Urinary bladder (tissue), 4 donors: ENCODE data around the gene RAB4A. TPM values are rescaled to one million over a fixed set of nuclear protein-coding genes. Genes with fewer than 3 reads are reported as not detected.

Experiments
- DNase-seq: peaks from one replicate; pipeline ENCODE4 v3.0.0-alpha.2; 2015; ENCODE audit errors: extremely low spot score
- H3K27ac ChIP-seq: one replicate; pipeline ENCODE4 v1.5.1; 2013; ENCODE audit warnings: low read depth, mild to moderate bottlenecking, moderate library complexity
- H3K36me3 ChIP-seq: one replicate; pipeline ENCODE4 v1.6.1; 2013; ENCODE audit warnings: mild to moderate bottlenecking, moderate library complexity; ENCODE audit not compliant: insufficient read depth
- H3K4me1 ChIP-seq: one replicate; pipeline ENCODE4 v1.6.1; 2013; ENCODE audit warnings: mild to moderate bottlenecking, moderate library complexity; ENCODE audit not compliant: insufficient read depth
- H3K4me3 ChIP-seq: one replicate; pipeline ENCODE4 v1.5.1; 2013; ENCODE audit warnings: low read depth, low read length
- WGBS: extraction: QIAGEN DNeasy Blood & Tissue Kit; methylation state at CpG from one replicate; pipeline ENCODE4 v1.1.7; 2013; 5-methylcytosine and 5-hydroxymethylcytosine counted together
- polyA plus RNA-seq: library from polyadenylated mRNA; stranded (reverse); fragments of 200-250 nt; gene quantifications from one replicate; pipeline ENCODE4 v1.2.3, GENCODE V29; 2013
- total RNA-seq: library from RNA; depleted of rRNA; stranded (reverse); fragments of >200 nt; gene quantifications from one replicate; pipeline ENCODE4 v1.2.3, GENCODE V29; 2014
- donor health status: healthy with polysubstance abuse.
- donor health status: healthy.

RAB4A gene
- total and polyA plus RNA-seq, 2 donors, result 33.5 to 51.4 TPM

DNA sequence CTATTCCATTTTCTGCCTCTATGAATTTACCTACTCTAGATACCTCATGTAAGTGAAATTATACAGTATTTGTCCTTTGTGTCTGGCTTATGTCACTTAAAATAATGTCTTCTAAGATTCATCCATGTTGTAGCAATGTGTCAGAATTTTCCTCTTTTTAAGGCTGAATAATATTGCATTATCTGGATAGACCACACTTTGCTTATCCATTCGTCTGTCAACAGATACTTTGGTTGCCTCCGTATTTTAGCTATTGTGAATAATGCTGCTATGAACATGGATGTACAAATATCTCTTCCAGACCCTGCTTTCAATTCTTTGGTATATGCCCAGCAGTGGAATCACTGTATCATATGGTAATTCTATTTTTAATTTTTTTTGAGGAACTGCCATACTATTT lies 82.1 kb downstream of the RAB4A start:
- DNase-seq, result no peak
- no peaks in the 10 kb centered on the region for H3K36me3 ChIP-seq
- no peak overlapping the region for H3K27ac ChIP-seq
- WGBS, result 69% methylated on average over 2 of the region's 2 CpGs
- no peaks in the 10 kb centered on the region for H3K4me1 ChIP-seq
- no peak overlapping the region for H3K4me3 ChIP-seq

DNA sequence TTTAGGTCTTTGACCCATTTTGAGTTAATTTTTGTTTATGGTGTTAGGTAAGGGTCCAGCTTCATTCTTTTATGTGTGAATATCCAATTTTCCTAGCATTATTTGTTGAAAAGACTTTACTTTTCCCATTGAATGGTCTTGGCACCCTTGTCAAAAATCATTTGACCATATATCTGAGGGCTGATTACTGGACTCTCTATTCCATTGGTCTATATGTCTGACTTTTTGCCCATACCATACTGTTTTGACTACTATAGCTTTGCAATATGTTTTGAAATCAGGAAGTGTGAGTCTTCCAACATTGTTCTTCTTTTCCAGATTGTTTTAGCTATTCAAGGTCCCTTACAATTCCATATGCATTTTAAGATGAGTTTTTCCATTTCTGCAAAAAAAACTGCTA lies 83.3 kb downstream of the RAB4A start:
- H3K4me3 ChIP-seq, result no peak overlapping the region
- H3K4me1 ChIP-seq, result no peaks in the 10 kb centered on the region
- DNase-seq, result no peak
- H3K27ac ChIP-seq, result no peak overlapping the region
- no peaks in the 10 kb centered on the region for H3K36me3 ChIP-seq

Other genes starting within 250 kb of the RAB4A start
- gene CCSAP, start 71.9 kb downstream of the RAB4A start, total RNA-seq, result 14.2 TPM
- 3.0 TPM for gene CCSAP, start 71.9 kb downstream of the RAB4A start, polyA plus RNA-seq
- 51.9 TPM for gene ACTA1, start 163.0 kb downstream of the RAB4A start, total RNA-seq
- gene ACTA1, start 163.0 kb downstream of the RAB4A start, polyA plus RNA-seq, result 7.9 TPM
- gene NUP133, start 237.2 kb downstream of the RAB4A start, total RNA-seq, result 50.2 TPM
- gene NUP133, start 237.2 kb downstream of the RAB4A start, polyA plus RNA-seq, result 18.5 TPM